Activated naive CD4-positive, alpha-beta T cell treated with anti-CD3 and anti-CD28 coated beads for 36 hours (primary cell): ENCODE results near the gene DLG2. TPM values are rescaled to one million over a fixed set of nuclear protein-coding genes. Genes with fewer than 3 reads are reported as not detected.

ENCODE experiments used
- CTCF ChIA-PET: fragments of 350-600 bp; sonication (Branson Sonifier 250); formaldehyde crosslinking; loops from one replicate; lab custom pipeline; 2021; ENCODE audit warnings: antibody characterized with exemption; lab: Charles Lee
- DNase-seq: peaks from one replicate; pipeline ENCODE4 v3.0.0-alpha.2; 2020
- H3K27ac Mint-ChIP-seq: one replicate; pipeline ENCODE4 v1.8.0; 2021; ENCODE audit warnings: mild to moderate bottlenecking, mixed read lengths
- H3K27me3 Mint-ChIP-seq: one replicate; pipeline ENCODE4 v1.8.0; 2021; ENCODE audit warnings: low read depth, mixed read lengths
- H3K36me3 Mint-ChIP-seq: one replicate; pipeline ENCODE4 v1.8.0; 2021; ENCODE audit warnings: low read depth, mixed read lengths
- H3K4me1 Mint-ChIP-seq: one replicate; pipeline ENCODE4 v1.8.0; 2021; ENCODE audit warnings: low read depth, mixed read lengths
- H3K4me3 Mint-ChIP-seq: one replicate; pipeline ENCODE4 v1.8.0; 2021; ENCODE audit warnings: mild to moderate bottlenecking, moderate library complexity, mixed read lengths
- H3K9me3 Mint-ChIP-seq: one replicate; pipeline ENCODE4 v1.8.0; 2021; ENCODE audit warnings: mixed read lengths
- intact Hi-C: fragments of 100-400 bp; cut with micrococcal nuclease; formaldehyde crosslinking; loops from one replicate; pipeline ENCODE4 v1.15.1; 2023
- total RNA-seq, 2 experiments: library from RNA; stranded (reverse); gene quantifications; one replicate each; pipeline ENCODE4 v1.2.3, GENCODE V29; 2021

Gene DLG2
- total RNA-seq, 2 experiments from 2014 or later: 3.3 to 4.6 TPM

DNA sequence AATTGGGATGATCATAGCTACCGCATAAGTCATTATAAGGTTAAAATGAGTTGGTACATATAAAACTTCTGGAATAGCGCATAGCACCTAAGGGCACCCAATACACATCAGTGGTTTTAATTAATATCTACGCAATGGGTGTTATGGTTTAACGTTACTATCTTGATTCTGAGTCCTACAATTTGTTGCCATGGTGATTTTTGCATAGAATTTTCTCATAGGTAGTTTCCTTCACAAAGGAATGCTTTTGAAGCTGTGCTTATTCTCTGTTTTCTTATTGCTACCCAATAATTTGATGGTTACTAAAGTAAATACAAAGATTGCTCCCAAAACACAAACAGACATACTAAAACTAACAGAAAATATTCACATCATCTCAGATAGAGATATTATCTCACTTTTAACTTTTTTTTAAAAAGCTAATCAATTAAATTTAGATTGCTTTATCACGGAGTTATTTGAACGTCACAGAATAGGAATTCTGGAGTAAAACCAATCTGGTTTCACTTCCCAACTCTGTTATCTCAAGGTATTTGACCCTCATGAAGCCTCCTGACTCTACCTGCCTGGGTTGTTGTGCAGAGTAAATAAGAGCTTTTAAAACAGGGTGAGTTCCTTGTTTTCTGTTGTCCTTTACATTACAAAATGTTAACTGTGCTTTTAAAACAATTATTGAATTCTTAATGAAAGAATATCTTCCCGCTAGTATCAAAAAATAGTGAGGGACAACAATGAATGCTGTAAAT is 1705.5 kb downstream of the DLG2 start:
- no peaks in the 10 kb centered on the region for H3K9me3 Mint-ChIP-seq
- intact Hi-C loops: no loop called here
- no peak for DNase-seq
- no peak overlapping the region for H3K4me3 Mint-ChIP-seq
- no peaks in the 10 kb centered on the region for H3K27me3 Mint-ChIP-seq
- H3K27ac Mint-ChIP-seq: no peak overlapping the region
- CTCF ChIA-PET: no interaction called here
- no peaks in the 10 kb centered on the region for H3K4me1 Mint-ChIP-seq
- no peaks in the 10 kb centered on the region for H3K36me3 Mint-ChIP-seq

DNA sequence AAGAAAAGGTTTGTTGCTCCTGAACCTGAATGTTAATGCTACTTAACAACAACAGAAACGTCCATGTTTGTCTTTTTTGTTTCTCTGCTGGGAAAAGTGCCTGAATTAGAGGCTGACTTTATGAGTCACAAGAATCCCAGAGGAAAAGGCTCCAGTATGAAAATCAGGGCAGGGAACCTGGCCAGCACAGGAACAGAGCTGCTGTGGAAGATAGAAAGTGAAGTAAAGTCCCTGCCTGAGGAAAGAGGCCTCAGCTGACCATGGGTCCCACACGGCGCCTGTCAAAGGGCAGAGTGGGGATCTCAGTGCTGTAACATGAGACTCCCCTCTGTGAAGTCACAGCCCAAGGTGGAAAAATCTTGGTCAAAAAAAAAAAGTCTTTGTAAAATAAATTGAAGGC is 1708.7 kb downstream of the DLG2 start:
- Mint-ChIP-seq H3K4me3 (no peak overlapping the region), H3K36me3 (no peaks in the 10 kb centered on the region), H3K9me3 (peaks cover 3% of the 10 kb centered on the region), H3K27me3 (no peaks in the 10 kb centered on the region), H3K27ac (no peak overlapping the region), H3K4me1 (no peaks in the 10 kb centered on the region)
- intact Hi-C loops: no loop called here
- CTCF ChIA-PET: interaction anchor here (0.6 kb wide), 1 partner anchor 195 kb away, joined by 3 read pairs; no protein-coding TSS in a partner anchor
- DNase-seq: no peak

DNA sequence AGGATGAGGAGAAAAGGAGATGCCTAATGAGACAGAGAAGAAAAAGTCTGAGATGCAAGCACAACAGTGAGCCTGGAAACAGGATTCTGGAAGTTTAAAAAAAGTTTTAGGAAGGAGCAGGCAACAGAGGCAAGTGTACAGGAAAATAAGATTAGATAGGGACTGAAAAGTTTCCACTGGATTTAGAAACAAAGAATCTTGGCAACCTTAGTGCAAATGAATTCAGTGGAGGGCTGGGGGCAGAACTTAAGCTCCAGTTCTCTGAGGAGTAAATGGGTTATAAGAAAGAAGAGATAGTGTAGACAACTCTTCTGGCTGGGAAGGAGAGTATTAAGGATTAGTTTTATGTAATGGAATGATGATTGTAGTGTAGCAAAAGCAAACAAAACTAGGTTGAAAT is 1712.1 kb downstream of the DLG2 start:
- intact Hi-C loops: no loop called here
- H3K9me3 Mint-ChIP-seq: peaks cover 3% of the 10 kb centered on the region
- CTCF ChIA-PET: no interaction called here
- no peak for DNase-seq
- no peaks in the 10 kb centered on the region for H3K27me3 Mint-ChIP-seq
- H3K4me3 Mint-ChIP-seq: no peak overlapping the region
- no peaks in the 10 kb centered on the region for H3K4me1 Mint-ChIP-seq
- H3K36me3 Mint-ChIP-seq: no peaks in the 10 kb centered on the region
- no peak overlapping the region for H3K27ac Mint-ChIP-seq

DNA sequence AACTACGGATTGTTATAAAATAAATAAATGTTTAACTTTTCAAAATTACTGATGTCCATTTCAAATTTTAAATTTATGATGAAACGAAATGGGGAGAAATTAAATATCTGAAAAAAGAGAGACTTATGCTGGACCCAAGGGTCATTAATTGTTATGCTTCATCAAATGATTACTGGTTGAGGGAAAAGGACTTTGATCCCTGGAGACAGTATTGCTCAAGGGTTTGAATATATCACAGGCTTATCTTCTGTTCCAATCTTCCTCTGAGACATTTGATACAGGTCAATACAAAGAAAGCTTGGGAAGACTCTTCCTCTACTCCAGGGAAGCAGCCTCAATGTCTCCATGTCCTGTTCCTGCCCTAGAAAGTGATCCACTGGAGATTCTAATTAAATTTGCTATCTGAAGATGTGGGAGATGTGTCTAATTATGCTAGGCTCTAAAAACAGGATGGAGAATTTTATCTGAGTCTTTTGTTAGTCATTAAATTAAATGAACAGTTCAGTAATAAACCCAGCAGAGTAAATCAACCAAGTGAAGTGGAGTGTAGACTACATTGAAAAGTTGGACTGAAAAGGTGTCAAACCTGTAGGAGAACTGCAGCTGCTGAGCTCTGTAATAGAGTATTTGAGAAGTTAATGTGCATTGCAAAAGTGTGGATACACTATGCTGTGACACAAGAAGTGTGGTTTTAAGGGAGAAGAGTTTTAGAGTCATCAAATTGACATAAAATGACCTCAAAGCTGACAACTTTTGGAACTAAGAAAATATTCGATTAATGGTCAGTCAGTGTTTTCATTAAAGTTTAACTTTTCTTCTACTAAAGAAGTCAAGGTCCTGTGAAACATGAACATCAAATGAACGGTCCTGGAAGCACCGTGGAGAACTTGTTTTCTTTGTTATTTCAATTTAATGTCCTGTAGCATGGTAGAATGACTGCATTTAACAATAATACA is 1717.3 kb downstream of the DLG2 start:
- CTCF ChIA-PET: interaction anchor here (0.8 kb wide), 1 partner anchor 567 kb away, joined by 3 read pairs; no protein-coding TSS in a partner anchor
- intact Hi-C loops: no loop called here
- no peak for DNase-seq
- Mint-ChIP-seq H3K27me3 (no peaks in the 10 kb centered on the region), H3K9me3 (no peaks in the 10 kb centered on the region), H3K36me3 (no peaks in the 10 kb centered on the region), H3K4me1 (no peaks in the 10 kb centered on the region), H3K4me3 (no peak overlapping the region), H3K27ac (no peak overlapping the region)

DNA sequence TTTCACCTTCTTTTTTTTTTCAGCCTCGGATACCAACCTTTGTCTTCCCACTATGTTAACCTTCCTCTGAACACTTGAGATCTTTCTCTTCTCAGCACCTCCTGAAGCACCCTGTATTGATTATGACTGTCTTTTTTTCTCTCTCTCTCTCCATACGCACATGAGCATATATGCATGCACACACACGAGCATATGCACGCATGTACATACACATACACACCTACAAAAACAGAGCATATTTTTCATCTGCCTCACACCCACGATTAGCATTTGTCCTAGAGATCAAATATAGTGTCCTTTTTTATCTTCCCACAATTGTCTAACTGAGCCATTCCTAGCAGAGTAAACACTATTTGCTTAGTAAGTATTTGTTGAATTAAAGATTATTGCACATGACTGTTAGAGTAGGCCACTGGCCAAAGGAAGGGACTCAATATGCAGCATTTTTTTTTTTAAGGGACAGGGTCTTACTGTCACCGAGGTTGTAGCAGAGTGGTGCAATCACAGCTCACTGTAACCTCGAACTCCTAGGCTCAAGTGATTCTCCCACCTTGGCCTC is 1718.8 kb downstream of the DLG2 start:
- H3K36me3 Mint-ChIP-seq: no peaks in the 10 kb centered on the region
- no peak for DNase-seq
- H3K4me1 Mint-ChIP-seq: no peaks in the 10 kb centered on the region
- H3K9me3 Mint-ChIP-seq: no peaks in the 10 kb centered on the region
- no peak overlapping the region for H3K4me3 Mint-ChIP-seq
- H3K27me3 Mint-ChIP-seq: no peaks in the 10 kb centered on the region
- H3K27ac Mint-ChIP-seq: no peak overlapping the region
- CTCF ChIA-PET: interaction anchor here (0.7 kb wide), 1 partner anchor 122 kb away, joined by 3 read pairs; no protein-coding TSS in a partner anchor
- intact Hi-C loops: no loop called here

DNA sequence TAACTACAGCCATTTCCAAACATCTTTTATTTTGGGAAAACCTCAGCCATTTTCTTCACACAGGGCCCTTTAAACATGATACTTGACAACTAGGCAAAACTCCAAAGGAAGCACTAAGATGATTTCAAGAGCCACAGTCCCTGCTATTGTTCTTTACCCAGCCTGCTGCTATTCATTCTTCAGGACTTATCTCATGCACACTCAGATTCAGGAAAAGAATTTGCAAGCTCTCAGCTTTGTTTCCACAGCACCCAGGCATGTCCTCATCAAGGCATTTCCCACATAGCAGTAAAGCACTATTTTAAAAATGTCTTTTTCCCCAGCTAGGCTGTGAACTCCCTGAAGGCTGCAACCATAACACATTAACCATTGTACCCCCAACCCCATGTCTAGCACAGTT is 1731.6 kb downstream of the DLG2 start:
- CTCF ChIA-PET: no interaction called here

DNA sequence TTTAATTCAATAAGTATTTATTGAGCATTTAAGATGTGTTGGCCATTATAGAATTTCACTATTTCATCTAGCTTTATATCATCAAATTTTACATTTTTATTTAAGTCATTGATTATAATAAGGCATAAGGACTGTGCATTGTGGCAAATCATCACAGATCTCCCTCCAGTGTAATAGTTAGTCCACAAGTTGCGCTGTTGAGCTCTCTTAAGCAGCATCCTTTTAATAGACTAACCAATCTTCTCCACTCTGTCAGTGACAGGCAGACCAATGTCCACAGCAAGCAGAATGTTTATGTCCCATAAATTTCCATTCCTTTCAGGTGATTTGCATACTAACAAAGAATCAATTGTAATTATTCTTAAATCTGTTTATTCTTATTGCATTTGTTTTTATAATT is 1745.7 kb downstream of the DLG2 start:
- intact Hi-C loops: no loop called here
- Mint-ChIP-seq H3K36me3 (no peaks in the 10 kb centered on the region), H3K27ac (no peak overlapping the region), H3K27me3 (no peaks in the 10 kb centered on the region), H3K4me1 (no peaks in the 10 kb centered on the region), H3K9me3 (no peaks in the 10 kb centered on the region), H3K4me3 (no peak overlapping the region)
- CTCF ChIA-PET: no interaction called here
- DNase-seq: no peak

More for the DNA sequence above, 1731.6 kb downstream of the DLG2 start:
- H3K4me1 Mint-ChIP-seq: no peaks in the 10 kb centered on the region
- DNase-seq: no peak
- H3K27ac Mint-ChIP-seq: no peak overlapping the region
- H3K9me3 Mint-ChIP-seq: peaks cover 5% of the 10 kb centered on the region
- no peak overlapping the region for H3K4me3 Mint-ChIP-seq
- no peaks in the 10 kb centered on the region for H3K27me3 Mint-ChIP-seq
- no peaks in the 10 kb centered on the region for H3K36me3 Mint-ChIP-seq
- intact Hi-C loops: no loop called here

DNA sequence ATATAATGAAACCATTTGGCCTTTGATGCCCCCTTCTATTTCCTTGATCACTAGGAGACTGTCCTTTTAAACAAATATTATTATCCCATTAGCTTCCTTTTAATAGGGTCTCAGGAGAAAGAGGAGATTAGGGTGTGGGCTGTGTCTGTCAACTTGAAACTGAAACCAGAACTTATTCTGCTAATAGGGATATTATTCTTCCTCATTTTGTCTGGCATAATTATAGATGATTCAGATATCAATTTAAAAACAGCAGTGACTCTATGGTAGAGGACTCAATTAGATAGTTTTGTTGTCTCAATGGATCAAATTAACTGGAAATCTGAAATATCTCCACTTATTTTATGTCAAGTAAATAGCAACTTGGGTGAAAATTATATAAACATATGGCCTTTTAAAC is 1756.1 kb downstream of the DLG2 start:
- no peaks in the 10 kb centered on the region for H3K9me3 Mint-ChIP-seq

DNA sequence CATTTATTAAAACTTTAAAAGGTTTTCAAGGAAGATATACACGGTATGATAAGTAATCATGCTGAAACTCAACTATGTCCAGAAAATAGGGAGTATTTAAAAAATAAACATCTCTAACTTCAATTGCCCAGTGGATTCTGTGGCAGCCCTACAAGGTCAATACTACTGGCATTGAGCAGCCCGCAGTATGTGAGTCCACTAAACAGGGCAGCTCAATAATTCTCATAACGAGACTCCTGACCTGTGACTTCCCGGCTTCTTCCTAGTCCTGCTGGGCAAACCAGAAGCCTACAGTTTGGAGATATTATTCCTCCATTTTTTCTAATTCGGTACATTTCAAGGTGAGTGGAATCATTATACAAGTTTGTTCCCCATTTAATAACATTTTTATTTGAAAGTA is 1760.5 kb downstream of the DLG2 start:
- Mint-ChIP-seq H3K36me3 (no peaks in the 10 kb centered on the region), H3K27ac (no peak overlapping the region), H3K4me1 (no peaks in the 10 kb centered on the region), H3K4me3 (no peak overlapping the region), H3K27me3 (no peaks in the 10 kb centered on the region), H3K9me3 (no peaks in the 10 kb centered on the region)
- no peak for DNase-seq
- CTCF ChIA-PET: no interaction called here
- intact Hi-C loops: no loop called here

More for the DNA sequence above, 1756.1 kb downstream of the DLG2 start:
- H3K4me1 Mint-ChIP-seq: no peaks in the 10 kb centered on the region
- intact Hi-C loops: no loop called here
- H3K27ac Mint-ChIP-seq: no peak overlapping the region
- H3K27me3 Mint-ChIP-seq: no peaks in the 10 kb centered on the region
- no peaks in the 10 kb centered on the region for H3K36me3 Mint-ChIP-seq
- DNase-seq: no peak
- no peak overlapping the region for H3K4me3 Mint-ChIP-seq
- CTCF ChIA-PET: no interaction called here

DNA sequence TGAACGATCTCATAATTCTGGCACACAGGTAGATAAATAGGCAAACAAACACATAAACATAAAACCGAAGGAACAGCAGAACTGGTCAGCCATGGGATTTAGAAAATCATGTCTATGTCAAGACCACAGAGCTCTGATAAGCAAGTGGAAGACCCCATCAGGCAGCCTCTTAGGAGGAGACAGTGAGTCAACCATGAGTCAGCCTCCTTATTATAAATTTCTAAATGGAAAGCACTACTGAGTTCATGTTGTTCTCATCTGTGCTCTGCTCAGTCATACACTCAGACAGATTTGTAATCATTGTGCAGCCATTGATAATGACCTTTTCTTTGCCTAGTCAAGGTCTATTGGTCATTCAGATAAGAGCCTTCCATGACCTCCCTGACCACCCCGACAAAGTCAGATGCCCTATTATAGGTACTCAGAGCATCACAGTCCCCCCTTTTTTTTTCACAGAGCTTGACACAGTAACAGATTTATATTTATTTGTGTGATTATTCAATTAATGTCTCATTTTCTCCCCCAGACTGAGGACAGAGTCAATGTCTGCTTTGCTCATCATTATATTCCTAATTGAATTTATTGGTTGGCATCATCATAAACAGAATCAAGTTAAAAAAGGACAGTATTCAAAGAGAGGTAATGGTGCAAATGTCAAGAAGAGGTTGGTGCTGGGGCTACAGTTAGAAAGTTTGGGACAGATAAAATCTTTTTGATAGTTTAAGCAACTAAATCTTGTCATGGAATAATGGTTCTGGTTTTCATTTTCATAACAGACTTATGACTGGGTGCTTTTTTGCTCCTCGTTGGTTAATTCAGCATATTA is 1761.3 kb downstream of the DLG2 start:
- intact Hi-C loops: no loop called here
- no peak overlapping the region for H3K27ac Mint-ChIP-seq
- CTCF ChIA-PET: no interaction called here
- H3K4me1 Mint-ChIP-seq: no peaks in the 10 kb centered on the region
- DNase-seq: no peak
- H3K27me3 Mint-ChIP-seq: no peaks in the 10 kb centered on the region
- H3K9me3 Mint-ChIP-seq: no peaks in the 10 kb centered on the region
- H3K4me3 Mint-ChIP-seq: no peak overlapping the region
- H3K36me3 Mint-ChIP-seq: no peaks in the 10 kb centered on the region

DNA sequence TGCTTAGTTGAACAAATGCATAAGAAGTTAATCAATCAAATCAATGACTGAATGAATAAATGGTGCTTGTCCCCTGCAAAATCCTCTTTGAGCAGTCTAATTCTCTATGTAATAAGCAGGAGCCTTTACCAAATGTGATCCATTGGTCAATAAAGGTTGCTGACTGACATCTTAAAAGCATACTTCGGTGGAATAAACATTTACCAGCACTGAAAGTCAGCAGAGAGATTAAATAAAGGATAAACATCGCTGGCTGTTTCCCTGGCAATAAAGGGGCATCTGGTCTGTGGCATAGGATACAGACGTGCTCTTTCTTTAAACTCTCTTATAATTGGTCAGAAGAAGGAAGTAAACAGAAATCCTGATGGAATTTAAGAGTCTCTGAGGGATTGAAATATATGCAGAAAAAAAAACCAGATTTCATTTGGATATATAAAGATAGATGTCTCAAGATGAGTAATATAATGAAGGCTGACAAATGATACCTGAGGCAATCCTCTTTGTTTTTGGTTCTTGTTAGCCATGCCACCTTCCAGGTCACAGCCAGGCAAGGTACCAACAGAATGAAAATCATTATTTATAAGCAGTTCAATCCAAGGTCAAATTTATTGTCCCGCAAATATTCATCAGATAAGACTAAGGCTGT is 1762.6 kb downstream of the DLG2 start:
- H3K4me1 Mint-ChIP-seq: no peaks in the 10 kb centered on the region
- DNase-seq: no peak
- H3K4me3 Mint-ChIP-seq: no peak overlapping the region
- no peaks in the 10 kb centered on the region for H3K27me3 Mint-ChIP-seq
- H3K27ac Mint-ChIP-seq: no peak overlapping the region
- CTCF ChIA-PET: no interaction called here
- H3K36me3 Mint-ChIP-seq: no peaks in the 10 kb centered on the region
- intact Hi-C loops: no loop called here
- H3K9me3 Mint-ChIP-seq: peaks cover 2% of the 10 kb centered on the region
